Measurements from ENCODE around the gene APOBEC2.
A peak's percentile ranks its signal among the peaks of the same experiment; 100 is the strongest.

The APOBEC2 gene

GRCh38 chr6:41092421-41093140 lies 39.6 kb downstream of the APOBEC2 start:
- DNase-seq: peak; percentile 29

GRCh38 chr6:41093729-41094128 lies 40.7 kb downstream of the APOBEC2 start:
- DNase-seq: no peak

DNA sequence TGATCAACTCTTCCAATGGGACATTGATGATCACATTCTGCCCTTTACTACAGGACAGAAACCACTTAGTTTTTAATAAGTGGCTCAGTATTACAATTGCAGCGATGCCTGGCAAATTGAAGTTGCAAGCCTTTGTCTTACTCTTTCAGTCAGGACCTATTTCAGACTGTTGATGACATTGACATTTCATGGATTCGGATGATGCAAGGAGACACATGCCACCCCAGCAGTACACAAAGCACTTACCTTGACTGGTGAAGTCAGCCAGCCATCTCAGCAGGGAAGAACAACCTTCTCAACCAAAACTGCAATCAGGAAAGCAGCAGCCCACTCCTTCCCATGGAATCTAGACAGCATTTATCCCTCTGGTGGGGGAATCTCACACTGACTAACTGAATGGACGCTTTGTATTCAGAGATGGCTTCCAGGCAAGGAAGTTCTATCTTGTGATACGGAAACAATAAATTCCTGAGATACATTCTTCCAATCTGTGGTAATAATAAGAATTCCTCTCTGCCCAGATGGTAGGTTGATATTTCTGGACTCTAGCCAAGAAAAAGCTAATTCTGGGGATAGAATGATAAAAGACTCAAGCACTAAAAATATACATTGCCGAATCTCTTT lies 44.6 kb downstream of the APOBEC2 start:
- DNase-seq: no peak

GRCh38 chr6:41098366-41098765 lies 45.4 kb downstream of the APOBEC2 start:
- no peak for DNase-seq

- no peak for DNase-seq
Observed at GRCh38 chr6:41100871-41101287, 47.9 kb downstream of the APOBEC2 start.

DNA sequence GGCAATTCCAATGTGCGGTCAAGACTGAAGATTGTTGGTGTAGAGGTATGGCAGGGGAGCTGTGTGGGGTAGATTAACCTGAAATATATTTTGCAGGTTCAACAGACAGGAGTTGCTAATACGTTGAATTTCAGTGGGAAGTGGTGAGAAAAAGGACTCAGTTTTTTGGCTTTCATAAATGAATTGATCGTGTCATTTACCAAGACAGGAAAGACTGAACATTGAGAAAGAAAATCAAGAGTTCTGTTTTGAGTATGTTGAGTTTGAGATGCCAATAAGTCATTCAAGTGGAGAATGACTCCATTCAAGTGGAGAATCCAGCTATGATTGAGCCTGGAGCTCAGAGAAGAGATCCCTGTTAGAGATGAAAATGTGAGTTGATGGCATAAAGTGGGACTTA lies 50.8 kb downstream of the APOBEC2 start:
- DNase-seq: no peak

DNA sequence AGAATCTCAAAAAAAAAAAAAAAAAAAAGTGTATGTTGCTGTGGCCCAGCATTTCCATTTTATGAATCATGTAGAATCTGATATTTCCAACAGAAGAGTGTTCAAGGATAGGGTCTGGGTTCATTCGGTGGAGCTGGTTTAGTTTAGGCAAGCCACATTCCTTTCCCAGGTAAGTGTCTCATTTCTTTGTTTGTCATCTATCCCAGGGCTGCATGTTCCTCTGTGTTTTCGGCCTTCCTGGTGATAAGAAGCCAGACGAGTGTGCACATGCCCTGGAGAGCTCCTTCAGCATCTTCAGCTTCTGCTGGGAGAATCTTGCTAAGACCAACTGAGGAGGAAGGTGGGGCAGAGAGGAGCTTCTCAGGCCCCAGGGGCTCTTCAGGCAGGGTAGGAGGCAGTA lies 58.0 kb downstream of the APOBEC2 start:
- DNase-seq: no peak
